ENCODE results near the gene OSBPL5. TPM values are rescaled to one million over a fixed set of nuclear protein-coding genes. Genes with fewer than 3 reads are reported as not detected.

The OSBPL5 gene
- total RNA-seq, 2 experiments from 2014 or later, result 0.63 to 2.7 TPM

- Histone ChIP-seq H3K36me3 (ENCODE audit: insufficient read depth, low read length) (no peaks in the 10 kb centered on the region), H3K79me2 (ENCODE audit: insufficient read depth, low read depth, low read length) (no peaks in the 10 kb centered on the region)
- CTCF ChIA-PET (ENCODE audit: unreplicated experiment), result no interaction called here
Measured at GRCh38 chr11:3111919-3112690, 53.0 kb downstream of the OSBPL5 start.

DNA sequence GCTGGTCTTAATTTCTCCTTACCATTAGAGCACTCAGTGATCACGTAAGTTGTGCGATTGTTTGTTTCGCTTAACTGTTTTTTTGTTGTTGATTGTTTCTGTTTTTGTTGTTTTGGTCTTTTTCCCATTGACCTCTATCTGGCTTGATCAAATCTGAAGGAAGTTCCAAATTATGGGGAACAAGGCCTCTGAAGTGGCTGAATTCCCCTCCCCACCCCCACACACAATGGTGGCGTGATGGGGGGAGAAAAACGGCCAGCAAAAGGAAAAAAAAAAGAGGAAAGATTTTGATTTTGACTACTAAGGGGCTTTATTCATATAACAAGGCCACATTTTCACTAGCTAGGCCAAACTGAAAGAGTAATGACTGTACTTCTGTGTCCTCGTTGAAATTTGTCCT, 53.6 kb downstream of the OSBPL5 start:
- BruUV-seq (replicated peaks), result no TSS peak
- no peak overlapping the region for H3K27ac ChIP-seq (ENCODE audit: low read depth, low read length, poor library complexity, severe bottlenecking)
- no peak overlapping the region for H3K4me3 ChIP-seq (ENCODE audit: low read depth, low read length, poor library complexity, severe bottlenecking)
- no peaks in the 10 kb centered on the region for H3K9me2 ChIP-seq (ENCODE audit: insufficient read depth, low read length)
- intact Hi-C loops (cut with micrococcal nuclease; ENCODE audit: unreplicated experiment), result no loop called here
- no peak overlapping the region for H2AFZ ChIP-seq (ENCODE audit: low read length)
- H3K79me2 ChIP-seq (ENCODE audit: insufficient read depth, low read depth, low read length), result no peaks in the 10 kb centered on the region
- TF ChIP-seq EZH2phosphoT487 (IDR thresholded peaks at IDR 0.05; ENCODE audit: borderline replicate concordance, low read depth, low read length) (no peak), CTCF (conservative IDR thresholded peaks at IDR 0.05; ENCODE audit: low read length) (no peak)
- no peaks in the 10 kb centered on the region for H3K36me3 ChIP-seq (ENCODE audit: insufficient read depth, low read length)
- peaks cover 19% of the 10 kb centered on the region for H3K9me3 ChIP-seq (ENCODE audit: low read length)
- no peak overlapping the region for H3K4me2 ChIP-seq (ENCODE audit: low read length)
- CTCF ChIA-PET (ENCODE audit: unreplicated experiment), result no interaction called here
- no peaks in the 10 kb centered on the region for H3K4me1 ChIP-seq (ENCODE audit: insufficient read depth, low read length, poor library complexity, severe bottlenecking)
- no peak for DNase-seq (ENCODE audit: low spot score)
- POLR2A ChIA-PET, result no interaction called here
- no peaks in the 10 kb centered on the region for H4K20me1 ChIP-seq (ENCODE audit: insufficient read depth, low read length)

More at GRCh38 chr11:3111919-3112690, 53.0 kb downstream of the OSBPL5 start:
- no TSS peak for BruUV-seq (replicated peaks)
- Histone ChIP-seq H3K4me2 (ENCODE audit: low read length) (no peak overlapping the region), H2AFZ (ENCODE audit: low read length) (no peak overlapping the region), H4K20me1 (ENCODE audit: insufficient read depth, low read length) (no peaks in the 10 kb centered on the region), H3K9me3 (ENCODE audit: low read length) (peaks cover 19% of the 10 kb centered on the region), H3K4me1 (ENCODE audit: insufficient read depth, low read length, poor library complexity, severe bottlenecking) (no peaks in the 10 kb centered on the region), H3K4me3 (ENCODE audit: low read depth, low read length, poor library complexity, severe bottlenecking) (no peak overlapping the region), H3K9me2 (ENCODE audit: insufficient read depth, low read length) (no peaks in the 10 kb centered on the region), H3K27ac (ENCODE audit: low read depth, low read length, poor library complexity, severe bottlenecking) (no peak overlapping the region)
- DNase-seq (ENCODE audit: low spot score), result no peak
- POLR2A ChIA-PET, result no interaction called here
- intact Hi-C loops (cut with micrococcal nuclease; ENCODE audit: unreplicated experiment), result no loop called here
- no peak for TF ChIP-seq CTCF (conservative IDR thresholded peaks at IDR 0.05; ENCODE audit: low read length)
- no peak for TF ChIP-seq EZH2phosphoT487 (IDR thresholded peaks at IDR 0.05; ENCODE audit: borderline replicate concordance, low read depth, low read length)

Measured in OCI-LY7 (cell line).